ENCODE data around the gene SKI.

Gene SKI

GRCh38 chr1:2291577-2291976 lies 63.5 kb downstream of the SKI start:
- H2AFZ ChIP-seq (ENCODE audit: low read length): no peak overlapping the region
- H3K4ac ChIP-seq (ENCODE audit: low read length): no peak overlapping the region
- H3K36me3 ChIP-seq (replicated peaks in 1 of 2; ENCODE audit: control insufficient read depth in 2 of 2, insufficient read depth in 2 of 2, low read length in 2 of 2): peaks cover 0 to 17% of the 10 kb centered on the region in 2 donors
- peaks cover 37% of the 10 kb centered on the region for H3K79me1 ChIP-seq (ENCODE audit: low read depth, low read length)
- no peak overlapping the region for H3K23ac ChIP-seq (ENCODE audit: low read depth, low read length, poor library complexity)
- H2BK15ac ChIP-seq (ENCODE audit: low read length): no peak overlapping the region
- H3K18ac ChIP-seq (ENCODE audit: low read length): no peak overlapping the region
- H3K27ac ChIP-seq (replicated peaks; ENCODE audit: low read length): no peak overlapping the region
- no peak overlapping the region for H2AK5ac ChIP-seq (ENCODE audit: low read depth, low read length)
- no peak overlapping the region for H2BK12ac ChIP-seq (ENCODE audit: low read length)
- no peak overlapping the region for H3K4me3 ChIP-seq (ENCODE audit: low read length in 2 of 2)
- H3K9ac ChIP-seq (ENCODE audit: low read depth, low read length, poor library complexity): no peak overlapping the region
- peaks cover 5 to 27% of the 10 kb centered on the region in 2 donors for H3K4me1 ChIP-seq (ENCODE audit: control insufficient read depth in 2 of 2, insufficient read depth in 1 of 2, low read depth in 1 of 2, low read length in 2 of 2)
- no peak overlapping the region for H2BK5ac ChIP-seq (ENCODE audit: low read length)
- H3K14ac ChIP-seq (ENCODE audit: low read length): no peak overlapping the region
- H3K4me2 ChIP-seq (ENCODE audit: insufficient read depth, low read length, poor library complexity, severe bottlenecking): no peak overlapping the region
- no peaks in the 10 kb centered on the region for H3K9me3 ChIP-seq (replicated peaks in 1 of 2; ENCODE audit: control insufficient read depth in 2 of 2, insufficient read depth in 1 of 2, low read depth in 1 of 2, low read length in 2 of 2)
- no peak overlapping the region for H4K8ac ChIP-seq (ENCODE audit: low read depth, low read length)
- no peak overlapping the region for H4K91ac ChIP-seq (ENCODE audit: low read depth, low read length, poor library complexity)
- DNase-seq (ENCODE audit: low spot score): no peak
- H3K27me3 ChIP-seq (ENCODE audit: control insufficient read depth in 3 of 3, insufficient read depth in 3 of 3, low read depth in 1 of 3, low read length in 3 of 3): no peaks in the 10 kb centered on the region
- no CpG with 5 or more reads among the region's 5 CpGs for WGBS, 2 donors (ENCODE audit: extremely low coverage in 2 of 2, insufficient read length in 2 of 2, insufficient replicate concordance in 1 of 2)
- H2BK120ac ChIP-seq (ENCODE audit: low read depth, low read length): no peak overlapping the region

DNA sequence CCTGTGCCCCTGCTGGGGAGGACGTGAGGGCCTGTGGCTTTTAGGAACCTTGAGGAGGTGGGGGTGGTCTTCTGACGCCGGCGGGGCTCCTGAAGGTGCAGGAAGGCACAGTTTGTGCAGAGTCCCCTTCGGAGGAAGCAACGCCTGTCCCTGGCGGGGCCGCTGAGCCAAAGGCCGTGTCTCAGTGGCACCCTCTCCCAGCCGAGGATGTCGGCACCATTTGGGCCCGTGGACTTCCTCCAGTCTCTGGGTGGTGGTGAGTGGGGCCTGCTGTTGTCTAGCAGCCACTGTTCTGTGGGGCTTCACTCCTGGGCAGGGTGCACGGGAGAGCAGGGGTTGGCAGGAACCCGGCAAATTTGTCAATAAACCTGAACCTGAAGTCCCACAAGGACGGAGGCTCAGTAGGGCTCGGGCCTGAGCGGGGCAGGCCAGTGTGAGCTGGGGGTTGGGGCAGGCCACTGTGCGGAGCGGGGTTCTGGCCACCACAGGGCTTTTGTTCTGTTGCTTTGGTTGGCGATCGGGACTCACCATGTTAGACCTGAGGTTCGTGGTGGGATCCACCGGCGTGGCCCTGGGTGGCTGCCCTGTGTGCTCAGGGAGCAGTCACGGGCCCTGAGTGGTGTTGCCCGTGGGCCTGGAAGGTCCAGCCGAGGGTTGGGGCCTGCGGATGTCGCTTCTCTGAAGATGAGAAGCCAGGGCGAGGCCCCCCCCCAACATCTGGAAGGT lies 64.8 kb downstream of the SKI start:
- H2AK5ac ChIP-seq (ENCODE audit: low read depth, low read length): peak overlapping the region; percentile 62

GRCh38 chr1:2294033-2294724 lies 66.1 kb downstream of the SKI start:
- H3K79me1 ChIP-seq (ENCODE audit: low read depth, low read length): peaks cover 45% of the 10 kb centered on the region
- no peak overlapping the region for H4K91ac ChIP-seq (ENCODE audit: low read depth, low read length, poor library complexity)
- H3K27me3 ChIP-seq (ENCODE audit: control insufficient read depth in 3 of 3, insufficient read depth in 3 of 3, low read depth in 1 of 3, low read length in 3 of 3): no peaks in the 10 kb centered on the region
- H3K18ac ChIP-seq (ENCODE audit: low read length): peak overlapping the region; percentile 20
- no peak overlapping the region for H2AFZ ChIP-seq (ENCODE audit: low read length)
- H2BK15ac ChIP-seq (ENCODE audit: low read length): no peak overlapping the region
- no peak overlapping the region for H3K4me2 ChIP-seq (ENCODE audit: insufficient read depth, low read length, poor library complexity, severe bottlenecking)
- no peak overlapping the region for H2BK120ac ChIP-seq (ENCODE audit: low read depth, low read length)
- WGBS, 2 donors (ENCODE audit: extremely low coverage in 2 of 2, insufficient read length in 2 of 2, insufficient replicate concordance in 1 of 2): no CpG with 5 or more reads among the region's 23 CpGs
- H4K8ac ChIP-seq (ENCODE audit: low read depth, low read length): no peak overlapping the region
- no peak overlapping the region for H3K4ac ChIP-seq (ENCODE audit: low read length)
- H3K9ac ChIP-seq (ENCODE audit: low read depth, low read length, poor library complexity): no peak overlapping the region
- H3K4me3 ChIP-seq (ENCODE audit: low read length in 2 of 2): no peak overlapping the region
- no peak overlapping the region for H3K14ac ChIP-seq (ENCODE audit: low read length)
- DNase-seq (ENCODE audit: low spot score): no peak
- peak overlapping the region; percentile 13 for H2AK5ac ChIP-seq (ENCODE audit: low read depth, low read length)
- H3K27ac ChIP-seq (replicated peaks; ENCODE audit: low read length): no peak overlapping the region
- peaks cover 0 to 26% of the 10 kb centered on the region in 2 donors for H3K36me3 ChIP-seq (replicated peaks in 1 of 2; ENCODE audit: control insufficient read depth in 2 of 2, insufficient read depth in 2 of 2, low read length in 2 of 2)
- peaks cover 5 to 26% of the 10 kb centered on the region in 2 donors for H3K4me1 ChIP-seq (ENCODE audit: control insufficient read depth in 2 of 2, insufficient read depth in 1 of 2, low read depth in 1 of 2, low read length in 2 of 2)
- no peak overlapping the region for H2BK12ac ChIP-seq (ENCODE audit: low read length)
- H3K9me3 ChIP-seq (replicated peaks in 1 of 2; ENCODE audit: control insufficient read depth in 2 of 2, insufficient read depth in 1 of 2, low read depth in 1 of 2, low read length in 2 of 2): peaks cover 0 to 1% of the 10 kb centered on the region in 2 donors
- H2BK5ac ChIP-seq (ENCODE audit: low read length): peak overlapping the region; percentile 79
- H3K23ac ChIP-seq (ENCODE audit: low read depth, low read length, poor library complexity): no peak overlapping the region

More for the DNA sequence above, 64.8 kb downstream of the SKI start:
- Histone ChIP-seq H3K36me3 (replicated peaks in 1 of 2; ENCODE audit: control insufficient read depth in 2 of 2, insufficient read depth in 2 of 2, low read length in 2 of 2) (peaks cover 0 to 26% of the 10 kb centered on the region in 2 donors), H4K91ac (ENCODE audit: low read depth, low read length, poor library complexity) (no peak overlapping the region), H3K23ac (ENCODE audit: low read depth, low read length, poor library complexity) (peak overlapping the region; percentile 81), H3K79me1 (ENCODE audit: low read depth, low read length) (peaks cover 41% of the 10 kb centered on the region), H4K8ac (ENCODE audit: low read depth, low read length) (no peak overlapping the region), H2BK12ac (ENCODE audit: low read length) (no peak overlapping the region), H3K4ac (ENCODE audit: low read length) (peak overlapping the region; percentile 70), H3K4me3 (ENCODE audit: low read length in 2 of 2) (no peak overlapping the region), H3K4me1 (ENCODE audit: control insufficient read depth in 2 of 2, insufficient read depth in 1 of 2, low read depth in 1 of 2, low read length in 2 of 2) (peaks cover 5 to 28% of the 10 kb centered on the region in 2 donors), H2AFZ (ENCODE audit: low read length) (no peak overlapping the region), H3K9ac (ENCODE audit: low read depth, low read length, poor library complexity) (peak overlapping the region; percentile 31), H2BK15ac (ENCODE audit: low read length) (no peak overlapping the region), H2BK120ac (ENCODE audit: low read depth, low read length) (no peak overlapping the region), H3K18ac (ENCODE audit: low read length) (peak overlapping the region; percentile 52), H2BK5ac (ENCODE audit: low read length) (peak overlapping the region; percentile 70), H3K14ac (ENCODE audit: low read length) (peak overlapping the region; percentile 98), H3K27me3 (ENCODE audit: control insufficient read depth in 3 of 3, insufficient read depth in 3 of 3, low read depth in 1 of 3, low read length in 3 of 3) (no peaks in the 10 kb centered on the region), H3K9me3 (replicated peaks in 1 of 2; ENCODE audit: control insufficient read depth in 2 of 2, insufficient read depth in 1 of 2, low read depth in 1 of 2, low read length in 2 of 2) (peaks cover 0 to under 1% of the 10 kb centered on the region in 2 donors), H3K27ac (replicated peaks; ENCODE audit: low read length) (no peak overlapping the region), H3K4me2 (ENCODE audit: insufficient read depth, low read length, poor library complexity, severe bottlenecking) (no peak overlapping the region)
- no peak for DNase-seq (ENCODE audit: low spot score)
- WGBS, 2 donors (ENCODE audit: extremely low coverage in 2 of 2, insufficient read length in 2 of 2, insufficient replicate concordance in 1 of 2): no CpG with 5 or more reads among the region's 30 CpGs

DNA sequence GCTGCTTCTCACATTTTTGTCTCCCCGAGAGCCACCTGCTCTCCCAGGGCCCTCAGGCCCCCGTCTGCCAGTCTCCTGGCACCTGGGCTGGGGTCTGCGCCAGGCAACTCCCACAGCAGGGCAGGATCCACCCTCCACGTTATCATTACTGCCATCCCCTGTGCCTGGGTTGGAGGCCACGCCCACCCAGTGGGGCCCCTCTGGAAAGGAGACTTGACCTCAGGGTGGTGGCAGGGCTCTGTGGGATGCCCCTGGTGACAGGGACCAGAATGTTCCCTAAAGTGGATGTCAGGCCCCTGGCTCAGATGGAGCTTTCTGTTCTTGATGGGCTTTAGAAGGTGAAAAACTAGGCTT lies 66.6 kb downstream of the SKI start:
- H2AK5ac ChIP-seq (ENCODE audit: low read depth, low read length): peak overlapping the region; percentile 13
- H3K9ac ChIP-seq (ENCODE audit: low read depth, low read length, poor library complexity): no peak overlapping the region
- no peak overlapping the region for H2AFZ ChIP-seq (ENCODE audit: low read length)
- H3K36me3 ChIP-seq (replicated peaks in 1 of 2; ENCODE audit: control insufficient read depth in 2 of 2, insufficient read depth in 2 of 2, low read length in 2 of 2): peaks cover 0 to 26% of the 10 kb centered on the region in 2 donors
- peaks cover 0 to 1% of the 10 kb centered on the region in 2 donors for H3K9me3 ChIP-seq (replicated peaks in 1 of 2; ENCODE audit: control insufficient read depth in 2 of 2, insufficient read depth in 1 of 2, low read depth in 1 of 2, low read length in 2 of 2)
- no peak overlapping the region for H3K4me2 ChIP-seq (ENCODE audit: insufficient read depth, low read length, poor library complexity, severe bottlenecking)
- no peak for DNase-seq (ENCODE audit: low spot score)
- WGBS, 2 donors (ENCODE audit: extremely low coverage in 2 of 2, insufficient read length in 2 of 2, insufficient replicate concordance in 1 of 2): no CpG with 5 or more reads among the region's 5 CpGs
- no peak overlapping the region for H3K4ac ChIP-seq (ENCODE audit: low read length)
- H3K23ac ChIP-seq (ENCODE audit: low read depth, low read length, poor library complexity): no peak overlapping the region
- no peak overlapping the region for H3K14ac ChIP-seq (ENCODE audit: low read length)
- peaks cover 6 to 25% of the 10 kb centered on the region in 2 donors for H3K4me1 ChIP-seq (ENCODE audit: control insufficient read depth in 2 of 2, insufficient read depth in 1 of 2, low read depth in 1 of 2, low read length in 2 of 2)
- H2BK5ac ChIP-seq (ENCODE audit: low read length): peak overlapping the region; percentile 79
- H4K8ac ChIP-seq (ENCODE audit: low read depth, low read length): no peak overlapping the region
- no peak overlapping the region for H2BK15ac ChIP-seq (ENCODE audit: low read length)
- peaks cover 48% of the 10 kb centered on the region for H3K79me1 ChIP-seq (ENCODE audit: low read depth, low read length)
- H3K27ac ChIP-seq (replicated peaks; ENCODE audit: low read length): no peak overlapping the region
- no peak overlapping the region for H2BK120ac ChIP-seq (ENCODE audit: low read depth, low read length)
- H3K27me3 ChIP-seq (ENCODE audit: control insufficient read depth in 3 of 3, insufficient read depth in 3 of 3, low read depth in 1 of 3, low read length in 3 of 3): no peaks in the 10 kb centered on the region
- no peak overlapping the region for H3K18ac ChIP-seq (ENCODE audit: low read length)
- no peak overlapping the region for H2BK12ac ChIP-seq (ENCODE audit: low read length)
- H3K4me3 ChIP-seq (ENCODE audit: low read length in 2 of 2): no peak overlapping the region
- H4K91ac ChIP-seq (ENCODE audit: low read depth, low read length, poor library complexity): no peak overlapping the region

Data from neuronal stem cell (in vitro differentiated cells).